ENCODE measurements around the gene DBF4B. TPM values are rescaled to one million over a fixed set of nuclear protein-coding genes. Genes with fewer than 3 reads are reported as not detected.

The DBF4B gene
- total and polyA plus RNA-seq, 12 donors = 2.2 to 8.0 (median 4.0) TPM

GRCh38 chr17:44781551-44782325, 73.3 kb downstream of the DBF4B start:
- ATAC-seq = peak; percentile 8 to 61 (median 52)
- Histone ChIP-seq H3K36me3 (no peaks in the 10 kb centered on the region), H3K27me3 (peaks cover 0 to 6% (median 0%) of the 10 kb centered on the region in 7 donors), H3K4me3 (peak overlapping the region in 2 of 10 donors; percentile 18 to 34), H3K4me1 (peaks cover 13 to 57% (median 54%) of the 10 kb centered on the region in 9 donors), H3K27ac (peak overlapping the region; percentile 19 to 91 (median 78)), H3K9me3 (no peaks in the 10 kb centered on the region)
- 45 to 47% methylated on average over 17 of the region's 17 CpGs for WGBS, 2 donors
- intact Hi-C loops (cut with DNase I) = loop anchor here in 4 of 10 donors (2.0 to 5.0 kb wide), 3 partner anchors 47 to 51 kb away; partner anchors contain the start of gene GJC1 (in 3 of the 4)
- DNase-seq = peak; percentile 45 to 57
- no peak for TF ChIP-seq CTCF (IDR thresholded peaks at IDR 0.05)

GRCh38 chr17:44782326-44782850, 73.9 kb downstream of the DBF4B start:
- DNase-seq (no peak), ATAC-seq (no peak)
- Histone ChIP-seq H3K36me3 (no peaks in the 10 kb centered on the region), H3K4me3 (peak overlapping the region in 3 of 10 donors; percentile 15 to 34 (median 18)), H3K4me1 (peaks cover 19 to 64% (median 58%) of the 10 kb centered on the region in 9 donors), H3K27ac (peak overlapping the region; percentile 19 to 91 (median 78)), H3K9me3 (no peaks in the 10 kb centered on the region), H3K27me3 (peaks cover 0 to 6% (median 0%) of the 10 kb centered on the region in 7 donors)
- intact Hi-C loops (cut with DNase I) = loop anchor here in 2 of 10 donors (5.0 kb wide), 1 partner anchor 50 kb away; the partner anchor contains the start of gene GJC1 (in 2 of the 2)
- WGBS, 2 donors = 17 to 24% methylated on average over 11 of the region's 11 CpGs
- no peak for TF ChIP-seq CTCF (IDR thresholded peaks at IDR 0.05)

- Histone ChIP-seq H3K36me3 (no peaks in the 10 kb centered on the region), H3K9me3 (no peaks in the 10 kb centered on the region), H3K4me3 (no peak overlapping the region), H3K27me3 (no peaks in the 10 kb centered on the region), H3K27ac (peak overlapping the region in 8 of 10 donors; percentile 6 to 88 (median 77)), H3K4me1 (peaks cover 17 to 56% (median 42%) of the 10 kb centered on the region in 9 donors)
- no peak for TF ChIP-seq CTCF (IDR thresholded peaks at IDR 0.05)
- intact Hi-C loops (cut with DNase I) = loop anchor here in 1 of 10 donors (5.0 kb wide), 1 partner anchor 41 kb away; no protein-coding TSS in a partner anchor
- ATAC-seq = peak in 4 of 8 donors; percentile 15 to 36 (median 27)
- DNase-seq = no peak
- WGBS, 2 donors = 52 to 64% methylated on average over 7 of the region's 7 CpGs
These were observed 77.5 kb downstream of the DBF4B start for GRCh38 chr17:44785921-44786320.

GRCh38 chr17:44786551-44787081, 78.2 kb downstream of the DBF4B start:
- intact Hi-C loops (cut with DNase I) = loop anchor here in 1 of 10 donors (5.0 kb wide), 1 partner anchor 41 kb away; no protein-coding TSS in a partner anchor
- H3K4me1 ChIP-seq = peaks cover 12 to 49% (median 35%) of the 10 kb centered on the region in 9 donors
- no peak for TF ChIP-seq CTCF (IDR thresholded peaks at IDR 0.05)
- no peaks in the 10 kb centered on the region for H3K36me3 ChIP-seq
- ATAC-seq (peak; percentile 57 to 87 (median 84)), DNase-seq (peak; percentile 67 to 73)
- H3K27ac ChIP-seq = peak overlapping the region in 9 of 10 donors; percentile 6 to 88 (median 70)
- 20 to 30% methylated on average over 16 of the region's 16 CpGs for WGBS, 2 donors
- H3K4me3 ChIP-seq = no peak overlapping the region
- no peaks in the 10 kb centered on the region for H3K27me3 ChIP-seq
- no peaks in the 10 kb centered on the region for H3K9me3 ChIP-seq

Data from heart right ventricle (tissue), 16 donors.